C4-2B (cell line): ENCODE data around the gene TRUB2.

ENCODE experiments used
- H3K27ac ChIP-seq: fragments of 450-650 bp; 2 replicates; pipeline ENCODE4 v1.5.1; 2017
- ZFX ChIP-seq: fragments of 450-650 bp; IDR thresholded peaks from 2 replicates; pipeline ENCODE4 v1.6.1; 2017
- TF ChIP-seq, protein P1 (sequence below): fragments of 450-650 bp; conservative IDR thresholded peaks from 2 replicates; pipeline ENCODE4 v1.5.1; 2017; ENCODE audit warnings: mild to moderate bottlenecking

TRUB2 gene

DNA sequence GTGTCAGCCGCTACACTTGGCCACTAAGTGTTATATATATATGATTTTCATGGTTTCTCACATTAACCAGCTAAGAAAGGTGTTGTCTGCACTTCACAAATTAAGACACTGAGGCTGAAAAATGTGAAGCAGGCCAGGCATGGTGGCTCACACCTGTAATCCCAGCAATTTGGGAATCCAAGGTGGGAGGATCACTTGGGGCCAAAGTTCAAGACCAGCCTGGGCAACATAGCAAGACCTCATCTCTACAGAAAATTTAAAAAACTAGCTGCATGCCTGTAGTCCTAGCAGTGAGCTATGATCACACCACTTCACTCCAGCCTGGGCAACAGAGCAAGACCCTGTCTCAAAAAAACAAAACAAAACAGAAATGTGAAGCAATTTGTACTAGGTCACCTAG, 2.2 kb upstream of the TRUB2 start:
- TF ChIP-seq ZFX, result no peak
- TF ChIP-seq, protein P1, sequence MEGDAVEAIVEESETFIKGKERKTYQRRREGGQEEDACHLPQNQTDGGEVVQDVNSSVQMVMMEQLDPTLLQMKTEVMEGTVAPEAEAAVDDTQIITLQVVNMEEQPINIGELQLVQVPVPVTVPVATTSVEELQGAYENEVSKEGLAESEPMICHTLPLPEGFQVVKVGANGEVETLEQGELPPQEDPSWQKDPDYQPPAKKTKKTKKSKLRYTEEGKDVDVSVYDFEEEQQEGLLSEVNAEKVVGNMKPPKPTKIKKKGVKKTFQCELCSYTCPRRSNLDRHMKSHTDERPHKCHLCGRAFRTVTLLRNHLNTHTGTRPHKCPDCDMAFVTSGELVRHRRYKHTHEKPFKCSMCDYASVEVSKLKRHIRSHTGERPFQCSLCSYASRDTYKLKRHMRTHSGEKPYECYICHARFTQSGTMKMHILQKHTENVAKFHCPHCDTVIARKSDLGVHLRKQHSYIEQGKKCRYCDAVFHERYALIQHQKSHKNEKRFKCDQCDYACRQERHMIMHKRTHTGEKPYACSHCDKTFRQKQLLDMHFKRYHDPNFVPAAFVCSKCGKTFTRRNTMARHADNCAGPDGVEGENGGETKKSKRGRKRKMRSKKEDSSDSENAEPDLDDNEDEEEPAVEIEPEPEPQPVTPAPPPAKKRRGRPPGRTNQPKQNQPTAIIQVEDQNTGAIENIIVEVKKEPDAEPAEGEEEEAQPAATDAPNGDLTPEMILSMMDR, result no peak
- H3K27ac ChIP-seq, result no peak overlapping the region

DNA sequence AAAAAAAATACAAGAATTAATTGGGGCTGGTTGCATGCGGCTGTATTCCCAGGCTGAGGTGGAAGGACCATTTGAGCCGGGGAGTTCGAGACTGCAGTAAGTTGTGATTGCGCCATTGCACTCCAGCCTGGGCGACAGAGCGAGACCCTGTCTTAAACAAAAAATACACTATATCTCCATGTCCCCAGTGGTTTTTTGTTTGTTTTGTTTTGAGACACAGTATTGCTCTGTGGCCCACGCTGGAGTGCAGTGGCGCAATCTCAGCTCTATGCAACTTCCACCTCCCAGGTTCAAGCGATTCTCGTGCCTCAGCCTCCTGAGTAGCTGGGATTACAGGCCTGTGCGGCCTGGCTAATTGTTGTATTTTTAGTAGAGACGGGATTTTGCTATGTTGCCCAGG, 1.5 kb upstream of the TRUB2 start:
- peak overlapping the region; percentile 96 for H3K27ac ChIP-seq
- TF ChIP-seq, protein P1, result no peak
- TF ChIP-seq ZFX, result no peak

DNA sequence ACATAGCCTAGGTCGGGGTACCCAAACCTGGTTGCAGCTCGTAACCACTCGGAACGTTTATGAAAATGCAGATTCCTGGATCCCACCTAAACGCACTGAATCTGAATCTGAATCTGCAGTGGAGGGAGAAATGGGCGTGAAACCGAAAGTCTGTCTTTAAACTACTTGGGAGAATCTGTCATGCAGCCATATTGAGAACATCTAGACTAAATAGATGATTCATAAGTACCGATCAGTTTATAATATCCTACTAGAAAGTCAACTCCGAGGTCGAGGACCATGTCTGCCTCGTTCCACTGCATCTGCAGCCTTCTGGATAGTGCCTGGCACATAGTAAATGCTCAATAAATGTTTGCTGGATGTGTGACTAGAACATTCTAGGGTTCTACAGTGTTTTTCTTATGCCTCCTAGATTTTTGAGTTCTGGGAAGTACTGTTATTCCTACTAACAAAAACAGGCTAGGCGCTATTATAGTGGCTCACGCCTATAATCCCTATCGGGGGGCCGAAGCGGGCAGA, 1.0 kb upstream of the TRUB2 start:
- TF ChIP-seq, protein P1, result no peak
- TF ChIP-seq ZFX, result no peak
- peak overlapping the region; percentile 96 for H3K27ac ChIP-seq

DNA sequence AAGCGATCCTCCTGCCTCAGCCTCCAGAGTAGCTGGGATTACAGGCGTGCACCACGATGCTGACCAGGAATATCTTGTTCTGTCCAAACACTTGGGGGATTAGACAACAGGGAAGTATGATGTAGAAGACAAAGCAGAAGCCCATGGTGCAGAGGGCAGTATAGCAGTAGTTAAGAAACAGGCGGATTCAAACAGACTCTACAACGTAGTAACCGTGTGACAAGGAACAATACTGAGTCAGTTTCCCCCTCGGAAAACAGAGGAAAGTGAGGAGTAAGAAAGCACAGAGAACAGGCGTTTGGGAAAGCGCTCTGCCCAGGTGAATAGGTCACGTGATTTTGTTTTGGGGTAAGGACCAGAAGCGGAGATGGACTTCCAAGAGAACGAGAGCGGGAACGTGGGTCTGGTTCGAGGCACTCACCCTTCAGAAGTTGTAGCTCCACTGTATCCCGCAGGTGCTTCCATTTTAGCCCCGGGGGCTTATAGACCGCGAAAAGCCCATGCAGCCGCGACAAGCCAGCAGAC, 306 bp downstream of the TRUB2 start:
- peak overlapping the region; percentile 96 for H3K27ac ChIP-seq
- TF ChIP-seq, protein P1, result no peak

DNA sequence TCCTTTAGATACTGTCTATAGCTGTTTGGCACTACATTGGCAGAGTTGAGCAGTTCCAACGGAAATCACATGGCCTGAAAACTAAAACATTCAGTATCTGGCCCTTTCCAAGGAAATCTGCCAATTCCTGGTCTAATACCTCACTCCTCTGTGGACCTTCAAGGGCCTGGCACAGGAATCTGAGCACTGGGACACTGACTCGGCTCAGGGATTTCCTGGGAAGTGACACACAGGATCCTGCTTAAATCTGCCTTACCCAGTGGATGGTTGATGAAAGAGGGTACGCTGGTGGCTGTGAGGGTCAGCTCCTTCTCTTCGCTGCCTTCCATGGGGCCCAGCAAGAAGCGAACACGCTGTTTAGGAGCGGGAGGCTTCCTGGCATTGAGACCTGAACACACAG, 904 bp downstream of the TRUB2 start:
- peak overlapping the region; percentile 96 for H3K27ac ChIP-seq

DNA sequence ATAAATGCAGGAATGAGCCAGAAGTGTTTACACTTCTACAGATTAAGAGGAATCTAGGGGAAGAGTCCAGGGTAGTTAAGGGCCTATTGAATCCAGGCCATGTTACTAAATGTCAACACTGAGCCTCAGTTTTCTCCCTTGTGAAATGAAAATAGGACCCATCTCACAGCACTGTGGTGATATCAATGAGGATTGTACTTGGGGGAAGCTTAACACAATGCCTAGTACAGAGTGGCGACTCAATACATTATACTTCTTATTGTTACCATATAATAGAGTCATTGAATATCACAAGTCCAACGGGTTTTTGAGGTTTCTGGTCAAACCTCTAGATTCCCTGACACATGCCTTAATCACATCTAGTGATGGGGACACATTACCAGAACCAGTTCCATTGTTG, 4.6 kb downstream of the TRUB2 start:
- no peak for TF ChIP-seq ZFX
- no peak overlapping the region for H3K27ac ChIP-seq

More for the DNA sequence above, 904 bp downstream of the TRUB2 start:
- TF ChIP-seq ZFX, result no peak
- TF ChIP-seq, protein P1, result no peak

DNA sequence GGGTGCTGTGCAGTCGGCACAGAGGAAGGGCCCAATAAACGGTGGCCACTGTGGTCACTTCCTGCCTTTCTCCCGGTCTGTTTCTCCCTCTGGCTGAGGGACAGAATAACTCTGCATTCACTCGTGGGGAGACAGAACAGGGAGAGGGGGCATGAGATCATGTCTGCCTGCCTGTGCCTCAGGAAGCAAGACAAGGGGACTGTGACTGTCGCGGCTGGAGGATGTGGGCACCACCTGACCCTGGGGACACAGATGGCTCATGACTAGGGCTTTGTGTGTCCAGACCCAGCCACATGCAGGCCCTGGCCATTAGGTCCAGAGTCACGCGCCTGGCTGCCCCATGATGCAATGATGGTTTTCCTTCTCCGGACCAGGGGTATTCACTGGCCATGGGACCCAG, 5.8 kb downstream of the TRUB2 start:
- no peak overlapping the region for H3K27ac ChIP-seq

DNA sequence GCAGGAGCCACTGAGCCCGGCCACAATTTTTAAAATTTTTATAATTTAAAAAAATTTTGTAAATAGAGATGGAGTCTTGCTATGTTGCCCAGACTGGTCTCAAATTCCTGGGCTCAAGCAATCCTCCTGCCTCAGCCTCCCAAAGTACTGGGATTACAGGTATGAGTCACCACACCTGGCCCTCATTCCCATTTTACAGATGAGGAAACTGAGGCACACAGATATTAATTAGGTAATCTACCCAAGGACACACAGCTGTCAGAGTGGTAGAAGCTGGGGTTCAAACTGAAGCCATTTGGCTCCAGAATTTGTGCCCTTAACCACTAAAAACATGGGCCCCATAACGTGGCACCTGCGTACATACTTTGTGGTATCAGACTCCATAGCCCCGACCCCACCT, 7.5 kb downstream of the TRUB2 start:
- no peak overlapping the region for H3K27ac ChIP-seq
- TF ChIP-seq, protein P1, result no peak
- no peak for TF ChIP-seq ZFX

More for the DNA sequence above, 5.8 kb downstream of the TRUB2 start:
- no peak for TF ChIP-seq ZFX
- TF ChIP-seq, protein P1, result no peak
